Left kidney (tissue), 2 donors: Measurements from ENCODE around the gene PTRH2. TPM values are rescaled to one million over a fixed set of nuclear protein-coding genes. Genes with fewer than 3 reads are reported as not detected.
"Not testable (repeated sequence)": the region's sequence is repeated elsewhere in the genome, so short reads cannot be mapped to it uniquely, and the experiment has no call there.

Experiments used
- DNase-seq: peaks from one replicate; pipeline ENCODE4 v3.0.0-alpha.2; 2013
- polyA plus RNA-seq: library from polyadenylated mRNA; unstranded; fragments of 120-200 nt; gene quantifications from one replicate; pipeline ENCODE4 v1.2.1, GENCODE V29; 2013; ENCODE audit not compliant: insufficient read length

PTRH2 gene
- polyA plus RNA-seq, 1 donor, result 23.5 TPM

- DNase-seq, result no peak
These were observed 35.8 kb downstream of the PTRH2 start for GRCh38 chr17:59671386-59671785.

GRCh38 chr17:59669944-59670343, 37.3 kb downstream of the PTRH2 start:
- DNase-seq, result no peak

GRCh38 chr17:59669411-59669810, 37.8 kb downstream of the PTRH2 start:
- peak; percentile 57 for DNase-seq

GRCh38 chr17:59668816-59669215, 38.4 kb downstream of the PTRH2 start:
- DNase-seq, result no peak

GRCh38 chr17:59666235-59666634, 41.0 kb downstream of the PTRH2 start:
- no peak for DNase-seq

- not testable (repeated sequence) for DNase-seq
These were observed 50.6 kb downstream of the PTRH2 start for GRCh38 chr17:59656624-59657023.

GRCh38 chr17:59652119-59652518, 55.1 kb downstream of the PTRH2 start:
- DNase-seq, result no peak

GRCh38 chr17:59651346-59651745, 55.9 kb downstream of the PTRH2 start:
- no peak for DNase-seq

GRCh38 chr17:59650642-59651041, 56.6 kb downstream of the PTRH2 start:
- no peak for DNase-seq

GRCh38 chr17:59649886-59650285, 57.3 kb downstream of the PTRH2 start:
- DNase-seq, result no peak

Other genes starting within 250 kb of the PTRH2 start
- gene DHX40, start 141.8 kb downstream of the PTRH2 start, polyA plus RNA-seq, result 99.9 TPM
- 360 TPM for gene CLTC, start 87.5 kb downstream of the PTRH2 start, polyA plus RNA-seq
- gene VMP1, start 224 bp upstream of the PTRH2 start, polyA plus RNA-seq, result 111 TPM
- gene TUBD1, start 185.5 kb upstream of the PTRH2 start, polyA plus RNA-seq, result 23.7 TPM
- gene RPS6KB1, start 185.7 kb upstream of the PTRH2 start, polyA plus RNA-seq, result 51.1 TPM